ENCODE measurements around the gene PPP1R12B.

The PPP1R12B gene

GRCh38 chr1:202639500-202639899 is 291.0 kb downstream of the PPP1R12B start:
- DNase-seq, result no peak

- no peak for DNase-seq
Measured at GRCh38 chr1:202642212-202642611, 293.7 kb downstream of the PPP1R12B start.
